BE2C (cell line): ENCODE data around the gene PATZ1.
"Not testable (repeated sequence)": the region's sequence is repeated elsewhere in the genome, so short reads cannot be mapped to it uniquely, and the experiment has no call there.

Experiments
- DNase-seq: peaks from one replicate; pipeline ENCODE4 v3.0.0-alpha.2; 2020
- H3K27me3 ChIP-seq: fragments of 250-450 bp; sonication (Bioruptor Pico); 2 replicates; pipeline ENCODE4 v1.5.1; 2020; ENCODE audit warnings: mild to moderate bottlenecking
- H3K36me3 ChIP-seq: fragments of 250-450 bp; sonication (Bioruptor Pico); 2 replicates; pipeline ENCODE4 v1.5.1; 2020; ENCODE audit warnings: mild to moderate bottlenecking
- H3K4me1 ChIP-seq: fragments of 250-450 bp; sonication (Bioruptor Pico); 2 replicates; pipeline ENCODE4 v1.5.1; 2020
- H3K4me3 ChIP-seq: 2 replicates; pipeline ENCODE4 v1.5.1; 2011; ENCODE audit warnings: low read depth, low read length
- H3K9me3 ChIP-seq: fragments of 250-450 bp; sonication (Bioruptor Pico); 2 replicates; pipeline ENCODE4 v1.5.1; 2020
- CTCF ChIP-seq: IDR thresholded peaks from 2 replicates; pipeline ENCODE4 v1.5.1; 2012; ENCODE audit warnings: mild to moderate bottlenecking, low read depth, low read length

Gene PATZ1

GRCh38 chr22:31348766-31349165 lies 2.6 kb upstream of the PATZ1 start:
- Histone ChIP-seq H3K4me3 (no peak overlapping the region), H3K9me3 (no peaks in the 10 kb centered on the region), H3K4me1 (peaks cover 16% of the 10 kb centered on the region), H3K27me3 (no peaks in the 10 kb centered on the region), H3K36me3 (peaks cover 12% of the 10 kb centered on the region)
- DNase-seq: no peak
- no peak for TF ChIP-seq CTCF

GRCh38 chr22:31348009-31348337 lies 1.8 kb upstream of the PATZ1 start:
- Histone ChIP-seq H3K36me3 (peaks cover 19% of the 10 kb centered on the region), H3K4me3 (peak overlapping the region; percentile 85), H3K4me1 (peaks cover 22% of the 10 kb centered on the region)
- not testable (repeated sequence) for H3K9me3 ChIP-seq, H3K27me3 ChIP-seq, DNase-seq

GRCh38 chr22:31347251-31348008 lies 1.3 kb upstream of the PATZ1 start:
- TF ChIP-seq CTCF: no peak
- Histone ChIP-seq H3K4me3 (peak overlapping the region; percentile 85), H3K36me3 (peaks cover 24% of the 10 kb centered on the region), H3K9me3 (no peaks in the 10 kb centered on the region), H3K4me1 (peaks cover 22% of the 10 kb centered on the region), H3K27me3 (no peaks in the 10 kb centered on the region)
- peak; percentile 78 for DNase-seq

GRCh38 chr22:31346733-31347250 lies 646 bp upstream of the PATZ1 start:
- no peak for TF ChIP-seq CTCF
- Histone ChIP-seq H3K4me3 (peak overlapping the region; percentile 85), H3K4me1 (peaks cover 22% of the 10 kb centered on the region), H3K9me3 (no peaks in the 10 kb centered on the region), H3K27me3 (no peaks in the 10 kb centered on the region), H3K36me3 (peaks cover 31% of the 10 kb centered on the region)
- DNase-seq: peak; percentile 79

GRCh38 chr22:31345331-31346254 lies 553 bp downstream of the PATZ1 start:
- H3K36me3 ChIP-seq: peaks cover 43% of the 10 kb centered on the region
- H3K9me3 ChIP-seq: no peaks in the 10 kb centered on the region
- peaks cover 19% of the 10 kb centered on the region for H3K4me1 ChIP-seq
- H3K27me3 ChIP-seq: no peaks in the 10 kb centered on the region
- DNase-seq: peak; percentile 91
- peak; percentile 64 for TF ChIP-seq CTCF
- H3K4me3 ChIP-seq: peak overlapping the region; percentile 85

- peaks cover 16% of the 10 kb centered on the region for H3K4me1 ChIP-seq
- H3K27me3 ChIP-seq: no peaks in the 10 kb centered on the region
- H3K36me3 ChIP-seq: peaks cover 51% of the 10 kb centered on the region
- no peak for TF ChIP-seq CTCF
- H3K9me3 ChIP-seq: no peaks in the 10 kb centered on the region
- peak; percentile 37 for DNase-seq
- peak overlapping the region; percentile 78 for H3K4me3 ChIP-seq
Measured at GRCh38 chr22:31344578-31345330, 1.4 kb downstream of the PATZ1 start.
